ENCODE measurements around the gene GRK5.

GRCh38 chr10:119257899-119258419 lies 50.6 kb downstream of the GRK5 start:
- TF ChIP-seq POLR2A (IDR thresholded peaks at IDR 0.05; ENCODE audit: low read depth, low read length), result no peak
- TF ChIP-seq TAF1 (IDR thresholded peaks at IDR 0.05; ENCODE audit: low read depth, low read length), result no peak
- no peak for TF ChIP-seq POLR2AphosphoS5 (IDR thresholded peaks at IDR 0.05; ENCODE audit: low read depth, low read length)
- no peak for TF ChIP-seq PAX5 (IDR thresholded peaks at IDR 0.05; ENCODE audit: insufficient read depth, low read length, severe bottlenecking)
- TF ChIP-seq POU2F2 (IDR thresholded peaks at IDR 0.05; ENCODE audit: low read depth, low read length), result no peak
- TF ChIP-seq SPI1 (IDR thresholded peaks at IDR 0.05; ENCODE audit: low read depth, low read length), result no peak
